ENCODE measurements around the gene PUS1. TPM values are rescaled to one million over a fixed set of nuclear protein-coding genes. Genes with fewer than 3 reads are reported as not detected.
"Not testable (repeated sequence)": the region's sequence is repeated elsewhere in the genome, so short reads cannot be mapped to it uniquely, and the experiment has no call there.

Gene PUS1
- total RNA-seq, 2 donors from 2014 or later: 37.3 to 56.7 TPM

GRCh38 chr12:131946757-131947156 is 17.7 kb downstream of the PUS1 start:
- H3K27me3 Mint-ChIP-seq (ENCODE audit: insufficient read depth): no peaks in the 10 kb centered on the region
- peaks cover 13% of the 10 kb centered on the region for H3K36me3 ChIP-seq (ENCODE audit: control insufficient read depth, insufficient read depth, low read length)
- TF ChIP-seq, protein P1, sequence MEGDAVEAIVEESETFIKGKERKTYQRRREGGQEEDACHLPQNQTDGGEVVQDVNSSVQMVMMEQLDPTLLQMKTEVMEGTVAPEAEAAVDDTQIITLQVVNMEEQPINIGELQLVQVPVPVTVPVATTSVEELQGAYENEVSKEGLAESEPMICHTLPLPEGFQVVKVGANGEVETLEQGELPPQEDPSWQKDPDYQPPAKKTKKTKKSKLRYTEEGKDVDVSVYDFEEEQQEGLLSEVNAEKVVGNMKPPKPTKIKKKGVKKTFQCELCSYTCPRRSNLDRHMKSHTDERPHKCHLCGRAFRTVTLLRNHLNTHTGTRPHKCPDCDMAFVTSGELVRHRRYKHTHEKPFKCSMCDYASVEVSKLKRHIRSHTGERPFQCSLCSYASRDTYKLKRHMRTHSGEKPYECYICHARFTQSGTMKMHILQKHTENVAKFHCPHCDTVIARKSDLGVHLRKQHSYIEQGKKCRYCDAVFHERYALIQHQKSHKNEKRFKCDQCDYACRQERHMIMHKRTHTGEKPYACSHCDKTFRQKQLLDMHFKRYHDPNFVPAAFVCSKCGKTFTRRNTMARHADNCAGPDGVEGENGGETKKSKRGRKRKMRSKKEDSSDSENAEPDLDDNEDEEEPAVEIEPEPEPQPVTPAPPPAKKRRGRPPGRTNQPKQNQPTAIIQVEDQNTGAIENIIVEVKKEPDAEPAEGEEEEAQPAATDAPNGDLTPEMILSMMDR (conservative IDR thresholded peaks at IDR 0.05): no peak
- no peak overlapping the region for H3K4me3 Mint-ChIP-seq
- H3K36me3 Mint-ChIP-seq (ENCODE audit: low read depth): peaks cover 30% of the 10 kb centered on the region
- H3K4me1 ChIP-seq (ENCODE audit: control insufficient read depth, insufficient read depth, low read length): no peaks in the 10 kb centered on the region
- H3K27ac Mint-ChIP-seq: no peak overlapping the region
- no peak overlapping the region for H3K27ac ChIP-seq (ENCODE audit: low read depth, low read length)
- no peaks in the 10 kb centered on the region for H3K27me3 ChIP-seq (ENCODE audit: control insufficient read depth, insufficient read depth, low read length, poor library complexity, severe bottlenecking)
- DNase-seq: peak; percentile 57
- H3K9ac ChIP-seq (ENCODE audit: extremely low read depth, low read length, poor library complexity, severe bottlenecking): no peak overlapping the region
- peaks cover 5% of the 10 kb centered on the region for H3K4me1 Mint-ChIP-seq
- no peaks in the 10 kb centered on the region for H3K9me3 Mint-ChIP-seq
- H3K4me3 ChIP-seq (ENCODE audit: low read length): no peak overlapping the region
- H3K9me3 ChIP-seq (ENCODE audit: control insufficient read depth, low read length): no peaks in the 10 kb centered on the region
- 94% methylated on average over 3 to 6 of the region's 6 CpGs for WGBS, 2 experiments (ENCODE audit: insufficient coverage in 1 of 2, insufficient read length in 1 of 2)

GRCh38 chr12:131947482-131948027 is 18.5 kb downstream of the PUS1 start:
- peak; percentile 66 for DNase-seq
- 64 to 75% methylated on average over 5 to 8 of the region's 8 CpGs for WGBS, 2 experiments (ENCODE audit: insufficient coverage in 1 of 2, insufficient read length in 1 of 2)
- peak overlapping the region; percentile 15 for H3K27ac Mint-ChIP-seq

DNA sequence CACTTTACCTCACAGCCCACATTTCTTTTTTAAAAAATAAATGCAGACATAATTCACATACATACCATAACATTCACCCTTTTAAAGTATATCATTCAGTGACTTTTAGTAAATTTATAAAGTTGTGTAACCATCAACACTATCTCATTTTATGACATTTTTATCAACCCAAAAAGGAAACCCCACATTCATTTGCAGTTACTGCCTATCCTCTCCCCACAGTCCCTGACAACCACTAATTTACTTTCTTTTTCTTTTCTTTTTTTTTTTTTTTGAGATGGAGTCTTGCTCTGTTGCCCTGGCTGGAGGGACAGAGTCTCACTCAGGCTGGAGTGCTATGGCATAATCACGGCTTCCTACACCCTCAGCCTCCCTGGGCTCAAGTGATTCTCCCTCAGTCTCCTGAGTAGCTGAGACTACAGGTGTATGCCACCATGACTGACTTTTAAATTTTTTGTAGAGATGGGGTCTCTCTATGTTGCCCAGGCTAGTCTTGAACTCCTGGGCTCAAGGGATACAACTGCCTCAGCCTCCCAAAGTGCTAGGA is 19.2 kb downstream of the PUS1 start:
- no peaks in the 10 kb centered on the region for H3K9me3 Mint-ChIP-seq
- TF ChIP-seq, protein P1 (conservative IDR thresholded peaks at IDR 0.05): no peak
- no peak overlapping the region for H3K9ac ChIP-seq (ENCODE audit: extremely low read depth, low read length, poor library complexity, severe bottlenecking)
- H3K4me1 ChIP-seq (ENCODE audit: control insufficient read depth, insufficient read depth, low read length): no peaks in the 10 kb centered on the region
- H3K4me3 Mint-ChIP-seq: no peak overlapping the region
- no peak overlapping the region for H3K4me3 ChIP-seq (ENCODE audit: low read length)
- DNase-seq: peak; percentile 35
- 80 to 100% methylated on average over 1 of the region's 1 CpG for WGBS, 2 experiments (ENCODE audit: insufficient coverage in 1 of 2, insufficient read length in 1 of 2)
- peaks cover 19% of the 10 kb centered on the region for H3K36me3 Mint-ChIP-seq (ENCODE audit: low read depth)
- H3K9me3 ChIP-seq (ENCODE audit: control insufficient read depth, low read length): no peaks in the 10 kb centered on the region
- H3K4me1 Mint-ChIP-seq: peaks cover 5% of the 10 kb centered on the region
- peaks cover 10% of the 10 kb centered on the region for H3K36me3 ChIP-seq (ENCODE audit: control insufficient read depth, insufficient read depth, low read length)
- H3K27ac ChIP-seq (ENCODE audit: low read depth, low read length): no peak overlapping the region
- no peaks in the 10 kb centered on the region for H3K27me3 ChIP-seq (ENCODE audit: control insufficient read depth, insufficient read depth, low read length, poor library complexity, severe bottlenecking)
- no peak overlapping the region for H3K27ac Mint-ChIP-seq
- H3K27me3 Mint-ChIP-seq (ENCODE audit: insufficient read depth): no peaks in the 10 kb centered on the region

More at GRCh38 chr12:131947482-131948027, 18.5 kb downstream of the PUS1 start:
- Mint-ChIP-seq H3K9me3 (no peaks in the 10 kb centered on the region), H3K27me3 (ENCODE audit: insufficient read depth) (no peaks in the 10 kb centered on the region), H3K4me1 (peaks cover 5% of the 10 kb centered on the region), H3K4me3 (no peak overlapping the region), H3K36me3 (ENCODE audit: low read depth) (peaks cover 24% of the 10 kb centered on the region)
- H3K4me3 ChIP-seq (ENCODE audit: low read length): no peak overlapping the region
- H3K36me3 ChIP-seq (ENCODE audit: control insufficient read depth, insufficient read depth, low read length): peaks cover 10% of the 10 kb centered on the region
- H3K27ac ChIP-seq (ENCODE audit: low read depth, low read length): no peak overlapping the region
- no peaks in the 10 kb centered on the region for H3K27me3 ChIP-seq (ENCODE audit: control insufficient read depth, insufficient read depth, low read length, poor library complexity, severe bottlenecking)
- TF ChIP-seq, protein P1 (conservative IDR thresholded peaks at IDR 0.05): no peak
- H3K4me1 ChIP-seq (ENCODE audit: control insufficient read depth, insufficient read depth, low read length): no peaks in the 10 kb centered on the region
- no peak overlapping the region for H3K9ac ChIP-seq (ENCODE audit: extremely low read depth, low read length, poor library complexity, severe bottlenecking)
- no peaks in the 10 kb centered on the region for H3K9me3 ChIP-seq (ENCODE audit: control insufficient read depth, low read length)

DNA sequence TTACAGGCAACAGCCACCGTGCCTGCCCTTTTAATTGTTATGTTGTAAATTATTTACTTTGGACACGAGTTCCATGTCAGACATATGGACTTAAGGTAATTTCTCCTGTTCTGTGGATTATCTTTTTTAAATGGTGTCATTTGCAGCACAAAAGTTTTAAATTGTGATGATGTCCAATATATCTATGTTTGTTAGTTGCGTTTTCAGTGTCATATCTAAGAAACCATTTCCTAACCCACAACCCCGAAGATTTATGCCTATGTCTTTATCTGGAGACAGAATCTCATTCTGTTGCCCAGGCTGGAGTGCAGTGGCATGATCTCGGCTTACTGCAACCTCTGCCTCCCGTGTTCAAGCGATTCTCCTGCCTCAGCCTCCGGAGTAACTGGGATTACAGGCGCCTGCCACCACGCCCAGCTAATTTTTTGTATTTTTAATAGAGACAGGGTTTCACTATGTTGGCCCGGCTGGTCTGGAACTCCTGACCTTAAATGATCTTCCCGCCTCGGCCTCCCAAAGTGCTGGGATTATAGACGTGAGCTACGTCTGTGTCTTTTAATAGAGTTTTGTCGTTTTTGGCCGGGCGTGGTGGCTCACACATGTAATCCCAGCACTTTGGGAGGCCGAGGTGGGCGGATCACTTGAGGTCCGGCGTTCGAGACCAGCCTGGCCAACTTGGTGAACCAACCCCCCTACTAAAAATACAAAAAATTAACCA is 19.8 kb downstream of the PUS1 start:
- not testable (repeated sequence) for H3K36me3 ChIP-seq (ENCODE audit: control insufficient read depth, insufficient read depth, low read length); H3K27me3 Mint-ChIP-seq (ENCODE audit: insufficient read depth); H3K9me3 Mint-ChIP-seq; H3K27ac ChIP-seq (ENCODE audit: low read depth, low read length); H3K4me1 ChIP-seq (ENCODE audit: control insufficient read depth, insufficient read depth, low read length); H3K4me1 Mint-ChIP-seq; H3K27ac Mint-ChIP-seq; H3K9ac ChIP-seq (ENCODE audit: extremely low read depth, low read length, poor library complexity, severe bottlenecking); H3K27me3 ChIP-seq (ENCODE audit: control insufficient read depth, insufficient read depth, low read length, poor library complexity, severe bottlenecking); H3K9me3 ChIP-seq (ENCODE audit: control insufficient read depth, low read length)
- DNase-seq: peak; percentile 8
- 87 to 92% methylated on average over 16 to 23 of the region's 23 CpGs for WGBS, 2 experiments (ENCODE audit: insufficient coverage in 1 of 2, insufficient read length in 1 of 2)
- Mint-ChIP-seq H3K4me3 (peak overlapping the region; percentile 83), H3K36me3 (ENCODE audit: low read depth) (peaks cover 13% of the 10 kb centered on the region)
- H3K4me3 ChIP-seq (ENCODE audit: low read length): peak overlapping the region; percentile 67
